Liver (tissue), 9 donors: ENCODE results near the gene BUB1. TPM values are rescaled to one million over a fixed set of nuclear protein-coding genes. Genes with fewer than 3 reads are reported as not detected.

Experiments used
- DNase-seq: peaks from one replicate; pipeline ENCODE4 v3.0.0-alpha.2; 2017; ENCODE audit warnings: low spot score
- H3K27ac ChIP-seq, 2 donors: one replicate each; pipeline ENCODE4 v1.7.0; 2013; ENCODE audit warnings: inconsistent platforms in 2 of 2, low read length in 2 of 2, control low read depth in 1 of 2, low read depth in 1 of 2, mild to moderate bottlenecking in 1 of 2
- H3K27me3 ChIP-seq, 4 donors: one replicate each; pipeline versions ENCODE4 v1.6.1 to v1.7.0; 2013; ENCODE audit warnings: low read length in 3 of 4, inconsistent platforms in 1 of 4, mild to moderate bottlenecking in 1 of 4, moderate library complexity in 1 of 4; ENCODE audit not compliant: control insufficient read depth in 4 of 4, insufficient read depth in 4 of 4
- H3K36me3 ChIP-seq, 4 donors: one replicate each; pipeline versions ENCODE4 v1.6.1 to v1.7.0; 2013; ENCODE audit warnings: low read length in 3 of 4, mild to moderate bottlenecking in 3 of 4, low read depth in 1 of 4, moderate library complexity in 1 of 4; ENCODE audit not compliant: control insufficient read depth in 4 of 4, insufficient read depth in 3 of 4
- H3K4me1 ChIP-seq, 4 donors: one replicate each; pipeline versions ENCODE4 v1.6.1 to v1.7.0; 2013; ENCODE audit warnings: low read length in 3 of 4, mild to moderate bottlenecking in 3 of 4, moderate library complexity in 1 of 4; ENCODE audit not compliant: control insufficient read depth in 4 of 4, insufficient read depth in 4 of 4
- H3K4me3 ChIP-seq, 3 donors: one replicate each; pipeline versions ENCODE4 v1.6.1 to v1.7.0; 2013; ENCODE audit warnings: low read length in 3 of 3, control low read depth in 1 of 3, low read depth in 1 of 3, mild to moderate bottlenecking in 1 of 3
- H3K9ac ChIP-seq, 2 donors: one replicate each; pipeline ENCODE4 v1.7.0; 2013; ENCODE audit warnings: low read length in 2 of 2, mild to moderate bottlenecking in 2 of 2, moderate library complexity in 2 of 2, control low read depth in 1 of 2, low read depth in 1 of 2
- H3K9me3 ChIP-seq, 4 donors: one replicate each; pipeline versions ENCODE4 v1.6.1 to v1.7.0; 2013; ENCODE audit warnings: low read length in 3 of 4; ENCODE audit not compliant: control insufficient read depth in 4 of 4
- ATF3 ChIP-seq: IDR thresholded peaks from 2 replicates; pipeline ENCODE4 v1.6.1; 2016; ENCODE audit warnings: antibody characterized with exemption
- EGR1 ChIP-seq, 2 donors: IDR thresholded peaks; 2 replicates each; pipeline ENCODE4 v1.6.1; 2016 to 2018; ENCODE audit warnings: antibody characterized with exemption in 2 of 2, low read depth in 2 of 2
- FOXA1 ChIP-seq: IDR thresholded peaks from 2 replicates; pipeline ENCODE4 v1.6.1; 2016; ENCODE audit warnings: antibody characterized with exemption
- FOXA2 ChIP-seq: IDR thresholded peaks from 2 replicates; pipeline ENCODE4 v1.6.1; 2016; ENCODE audit warnings: antibody characterized with exemption
- GABPA ChIP-seq, 2 donors: IDR thresholded peaks in 1 of 2; conservative IDR thresholded peaks in 1 of 2; 2 replicates each; pipeline ENCODE4 v1.6.1; 2016; ENCODE audit warnings: antibody characterized with exemption in 2 of 2, mild to moderate bottlenecking in 1 of 2, moderate library complexity in 1 of 2
- HNF4A ChIP-seq, 2 donors: conservative IDR thresholded peaks; 2 replicates each; pipeline ENCODE4 v1.6.1; 2016; ENCODE audit warnings: antibody characterized with exemption in 2 of 2, mild to moderate bottlenecking in 2 of 2
- HNF4G ChIP-seq: IDR thresholded peaks from 2 replicates; pipeline ENCODE4 v1.6.1; 2016; ENCODE audit warnings: antibody characterized with exemption
- JUND ChIP-seq, 2 donors: IDR thresholded peaks; 2 replicates each; pipeline ENCODE4 v1.6.1; 2016; ENCODE audit warnings: antibody characterized with exemption in 2 of 2
- MAX ChIP-seq: IDR thresholded peaks from 2 replicates; pipeline ENCODE4 v1.6.1; 2016; ENCODE audit warnings: antibody characterized with exemption
- NR2F2 ChIP-seq: IDR thresholded peaks from 2 replicates; pipeline ENCODE4 v1.6.1; 2016; ENCODE audit warnings: antibody characterized with exemption
- RAD21 ChIP-seq, 2 donors: IDR thresholded peaks; 2 replicates each; pipeline ENCODE4 v1.6.1; 2016; ENCODE audit warnings: antibody characterized with exemption in 2 of 2, mild to moderate bottlenecking in 2 of 2
- RXRA ChIP-seq, 2 donors: IDR thresholded peaks; 2 replicates each; pipeline ENCODE4 v1.6.1; 2017 to 2018; ENCODE audit warnings: antibody characterized with exemption in 2 of 2, mild to moderate bottlenecking in 1 of 2
- SP1 ChIP-seq: IDR thresholded peaks from 2 replicates; pipeline ENCODE4 v1.6.1; 2018; ENCODE audit warnings: antibody characterized with exemption, mild to moderate bottlenecking
- TAF1 ChIP-seq: conservative IDR thresholded peaks from 2 replicates; pipeline ENCODE4 v1.6.1; 2016; ENCODE audit warnings: antibody characterized with exemption, mild to moderate bottlenecking
- YY1 ChIP-seq: IDR thresholded peaks from 2 replicates; pipeline ENCODE4 v1.6.1; 2016; ENCODE audit warnings: antibody characterized with exemption, mild to moderate bottlenecking
- ZBTB33 ChIP-seq: IDR thresholded peaks from 2 replicates; pipeline ENCODE4 v1.6.1; 2016; ENCODE audit warnings: antibody characterized with exemption
- WGBS: extraction: QIAGEN DNeasy Blood & Tissue Kit; methylation state at CpG from one replicate; pipeline ENCODE4 v1.1.7; 2013; 5-methylcytosine and 5-hydroxymethylcytosine counted together
- polyA plus RNA-seq, 2 donors: library from polyadenylated mRNA; stranded (reverse) in 1 of 2; unstranded in 1 of 2; fragments of 200-250 nt in 1 of 2; fragments of >200 nt in 1 of 2; fragmentation: Nextera tagmentation in 1 of 2; extraction: Ambion mirVana in 1 of 2; gene quantifications; one replicate each; pipeline versions ENCODE4 v1.2.1 to v1.2.3, GENCODE V29; 2013 to 2015
- total RNA-seq, 2 donors: library from RNA; depleted of rRNA; stranded (reverse); fragments of >200 nt; gene quantifications; one replicate each; pipeline ENCODE4 v1.2.3, GENCODE V29; 2014
- TF ChIP-seq, protein P1 (sequence below): fragments of 150-350 bp; IDR thresholded peaks from 2 replicates; pipeline ENCODE4 v1.5.1; 2017; ENCODE audit warnings: improper control_type of control experiment, low read depth, low read length; ENCODE audit not compliant: missing input control
- TF ChIP-seq, protein P2 (sequence below): IDR thresholded peaks from 2 replicates; pipeline ENCODE4 v1.6.1; 2016; ENCODE audit warnings: antibody characterized with exemption, mild to moderate bottlenecking
- donor health status: healthy.
- donor health status: healthy.
- donor health status: healthy.
- donor health status: healthy.
- donor health status: healthy.

Gene BUB1
- total and polyA plus RNA-seq, 4 donors: 0.08 to 46.1 (median 1.1) TPM

DNA sequence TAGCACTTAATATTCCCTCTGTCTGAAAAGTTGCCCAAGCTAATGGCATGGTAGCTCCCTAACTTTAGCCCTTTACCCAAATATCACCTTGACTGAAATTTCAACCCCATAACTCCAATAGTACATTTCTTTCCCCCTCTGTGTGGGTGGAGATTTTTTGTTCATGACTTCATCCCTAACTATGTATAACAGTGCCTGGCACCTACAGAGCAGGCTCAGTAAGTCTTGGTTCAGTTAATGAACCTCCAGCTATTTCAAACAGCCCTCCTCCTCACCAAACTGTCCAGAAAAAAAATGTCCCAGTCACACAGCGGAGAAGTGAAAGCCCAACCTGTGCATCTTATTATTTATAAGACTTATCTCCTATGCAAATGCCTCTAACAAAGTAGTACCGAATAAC is 18.6 kb downstream of the BUB1 start (continued):
- TF ChIP-seq, protein P1, sequence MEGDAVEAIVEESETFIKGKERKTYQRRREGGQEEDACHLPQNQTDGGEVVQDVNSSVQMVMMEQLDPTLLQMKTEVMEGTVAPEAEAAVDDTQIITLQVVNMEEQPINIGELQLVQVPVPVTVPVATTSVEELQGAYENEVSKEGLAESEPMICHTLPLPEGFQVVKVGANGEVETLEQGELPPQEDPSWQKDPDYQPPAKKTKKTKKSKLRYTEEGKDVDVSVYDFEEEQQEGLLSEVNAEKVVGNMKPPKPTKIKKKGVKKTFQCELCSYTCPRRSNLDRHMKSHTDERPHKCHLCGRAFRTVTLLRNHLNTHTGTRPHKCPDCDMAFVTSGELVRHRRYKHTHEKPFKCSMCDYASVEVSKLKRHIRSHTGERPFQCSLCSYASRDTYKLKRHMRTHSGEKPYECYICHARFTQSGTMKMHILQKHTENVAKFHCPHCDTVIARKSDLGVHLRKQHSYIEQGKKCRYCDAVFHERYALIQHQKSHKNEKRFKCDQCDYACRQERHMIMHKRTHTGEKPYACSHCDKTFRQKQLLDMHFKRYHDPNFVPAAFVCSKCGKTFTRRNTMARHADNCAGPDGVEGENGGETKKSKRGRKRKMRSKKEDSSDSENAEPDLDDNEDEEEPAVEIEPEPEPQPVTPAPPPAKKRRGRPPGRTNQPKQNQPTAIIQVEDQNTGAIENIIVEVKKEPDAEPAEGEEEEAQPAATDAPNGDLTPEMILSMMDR: no peak

DNA sequence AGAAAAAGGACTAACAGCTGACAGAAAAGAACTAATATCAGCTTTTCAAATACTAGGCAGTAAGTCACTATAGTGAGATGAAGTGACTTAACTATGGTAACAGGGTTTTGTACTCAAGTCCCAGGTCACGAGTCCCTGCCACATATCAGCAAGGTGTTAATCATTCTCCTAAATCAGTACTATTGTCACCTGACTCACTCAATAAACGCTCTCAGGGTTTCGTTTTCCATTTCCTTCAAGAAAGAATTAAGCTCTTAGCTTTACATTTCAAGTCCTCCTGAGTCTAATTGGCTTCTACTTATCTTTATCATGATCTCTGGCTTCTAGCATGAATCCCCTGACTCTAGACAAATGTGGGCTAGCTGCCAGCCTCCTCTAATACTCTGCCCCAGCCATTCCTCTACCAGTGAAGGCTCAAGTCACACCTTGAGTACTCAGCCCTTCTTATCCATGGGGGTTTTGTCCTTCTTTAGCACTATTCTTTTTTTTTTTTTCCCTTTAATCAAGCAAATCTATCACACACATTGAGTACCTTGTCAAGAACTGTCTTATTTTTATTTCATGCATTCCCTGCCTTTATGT is 20.0 kb downstream of the BUB1 start:
- DNase-seq: no peak
- H3K27ac ChIP-seq: no peak overlapping the region
- WGBS: 57% methylated on average over 3 of the region's 3 CpGs

More for the DNA sequence above, 20.0 kb downstream of the BUB1 start:
- Histone ChIP-seq H3K9me3 (no peaks in the 10 kb centered on the region), H3K4me3 (no peak overlapping the region), H3K9ac (no peak overlapping the region), H3K27me3 (no peaks in the 10 kb centered on the region), H3K4me1 (no peaks in the 10 kb centered on the region), H3K36me3 (no peaks in the 10 kb centered on the region)
- TF ChIP-seq JUND (IDR thresholded peaks at IDR 0.05): no peak
- TF ChIP-seq YY1: no peak
- TF ChIP-seq, protein P2, sequence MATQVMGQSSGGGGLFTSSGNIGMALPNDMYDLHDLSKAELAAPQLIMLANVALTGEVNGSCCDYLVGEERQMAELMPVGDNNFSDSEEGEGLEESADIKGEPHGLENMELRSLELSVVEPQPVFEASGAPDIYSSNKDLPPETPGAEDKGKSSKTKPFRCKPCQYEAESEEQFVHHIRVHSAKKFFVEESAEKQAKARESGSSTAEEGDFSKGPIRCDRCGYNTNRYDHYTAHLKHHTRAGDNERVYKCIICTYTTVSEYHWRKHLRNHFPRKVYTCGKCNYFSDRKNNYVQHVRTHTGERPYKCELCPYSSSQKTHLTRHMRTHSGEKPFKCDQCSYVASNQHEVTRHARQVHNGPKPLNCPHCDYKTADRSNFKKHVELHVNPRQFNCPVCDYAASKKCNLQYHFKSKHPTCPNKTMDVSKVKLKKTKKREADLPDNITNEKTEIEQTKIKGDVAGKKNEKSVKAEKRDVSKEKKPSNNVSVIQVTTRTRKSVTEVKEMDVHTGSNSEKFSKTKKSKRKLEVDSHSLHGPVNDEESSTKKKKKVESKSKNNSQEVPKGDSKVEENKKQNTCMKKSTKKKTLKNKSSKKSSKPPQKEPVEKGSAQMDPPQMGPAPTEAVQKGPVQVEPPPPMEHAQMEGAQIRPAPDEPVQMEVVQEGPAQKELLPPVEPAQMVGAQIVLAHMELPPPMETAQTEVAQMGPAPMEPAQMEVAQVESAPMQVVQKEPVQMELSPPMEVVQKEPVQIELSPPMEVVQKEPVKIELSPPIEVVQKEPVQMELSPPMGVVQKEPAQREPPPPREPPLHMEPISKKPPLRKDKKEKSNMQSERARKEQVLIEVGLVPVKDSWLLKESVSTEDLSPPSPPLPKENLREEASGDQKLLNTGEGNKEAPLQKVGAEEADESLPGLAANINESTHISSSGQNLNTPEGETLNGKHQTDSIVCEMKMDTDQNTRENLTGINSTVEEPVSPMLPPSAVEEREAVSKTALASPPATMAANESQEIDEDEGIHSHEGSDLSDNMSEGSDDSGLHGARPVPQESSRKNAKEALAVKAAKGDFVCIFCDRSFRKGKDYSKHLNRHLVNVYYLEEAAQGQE: no peak
- TF ChIP-seq EGR1 (IDR thresholded peaks at IDR 0.05; ENCODE audit: low read depth in 2 of 2): no peak
- TF ChIP-seq RXRA (IDR thresholded peaks at IDR 0.05): no peak
- TF ChIP-seq ZBTB33: no peak
- TF ChIP-seq MAX: no peak
- TF ChIP-seq RAD21 (IDR thresholded peaks at IDR 0.05): no peak
- TF ChIP-seq TAF1: no peak
- TF ChIP-seq, protein P1: no peak
- no peak for TF ChIP-seq HNF4A (conservative IDR thresholded peaks at IDR 0.05)
- TF ChIP-seq HNF4G: no peak
- TF ChIP-seq FOXA2: no peak
- TF ChIP-seq NR2F2: no peak
- no peak for TF ChIP-seq SP1
- TF ChIP-seq ATF3: no peak
- TF ChIP-seq FOXA1: no peak
- no peak for TF ChIP-seq GABPA (IDR thresholded peaks at IDR 0.05 in 1 of 2, conservative IDR thresholded peaks at IDR 0.05 in 1 of 2)
